Activated CD4-positive, alpha-beta T cell treated with anti-CD3 and anti-CD28 coated beads, Interleukin-2, Interleukin-4, amounts not matched to agents 100 ng/mL and 50 ng/mL, durations not matched to agents 16 hours and 8 hours (primary cell): ENCODE data around the gene HIC1.

Source experiments
- DNase-seq: peaks from one replicate; pipeline ENCODE4 v3.0.0-alpha.2; 2020; ENCODE audit warnings: low spot score

The HIC1 gene

DNA sequence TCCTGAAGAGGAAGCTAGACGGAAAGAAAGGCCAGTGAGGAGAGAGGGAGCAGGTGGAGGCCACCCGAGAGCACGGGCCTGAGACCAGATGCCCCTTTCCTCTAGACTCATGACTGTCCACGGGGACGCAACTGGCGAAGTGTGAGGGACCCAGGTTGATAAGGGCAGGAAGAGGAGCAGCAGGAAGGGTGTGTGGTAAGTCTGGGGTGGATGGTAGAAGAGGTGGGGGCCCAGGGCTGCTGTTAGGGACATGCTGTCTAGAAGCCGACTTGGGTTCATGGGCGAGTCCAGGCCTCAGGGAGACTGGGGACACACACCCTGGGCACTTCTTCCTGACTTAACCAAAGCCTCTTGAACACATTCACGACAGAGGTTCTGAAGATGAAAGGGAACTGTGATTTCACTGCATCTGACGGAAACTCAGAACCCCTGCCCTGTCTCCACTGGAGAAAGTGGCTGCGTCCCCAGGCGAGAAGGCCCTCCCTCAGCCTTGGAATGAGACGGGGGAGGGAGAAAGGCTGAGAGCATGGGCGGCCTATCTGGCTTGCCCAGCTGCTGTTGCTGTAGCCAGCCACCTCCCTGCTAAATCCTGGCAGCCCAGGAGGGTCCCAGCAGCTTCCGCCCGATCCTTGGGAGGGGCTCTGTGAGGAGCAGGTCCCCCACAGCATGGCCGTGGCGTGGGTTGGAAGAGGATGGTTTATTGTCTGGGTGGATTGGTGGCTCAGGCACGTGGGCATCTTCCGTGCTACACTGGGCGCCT lies 6.0 kb downstream of the HIC1 start:
- no peak for DNase-seq

DNA sequence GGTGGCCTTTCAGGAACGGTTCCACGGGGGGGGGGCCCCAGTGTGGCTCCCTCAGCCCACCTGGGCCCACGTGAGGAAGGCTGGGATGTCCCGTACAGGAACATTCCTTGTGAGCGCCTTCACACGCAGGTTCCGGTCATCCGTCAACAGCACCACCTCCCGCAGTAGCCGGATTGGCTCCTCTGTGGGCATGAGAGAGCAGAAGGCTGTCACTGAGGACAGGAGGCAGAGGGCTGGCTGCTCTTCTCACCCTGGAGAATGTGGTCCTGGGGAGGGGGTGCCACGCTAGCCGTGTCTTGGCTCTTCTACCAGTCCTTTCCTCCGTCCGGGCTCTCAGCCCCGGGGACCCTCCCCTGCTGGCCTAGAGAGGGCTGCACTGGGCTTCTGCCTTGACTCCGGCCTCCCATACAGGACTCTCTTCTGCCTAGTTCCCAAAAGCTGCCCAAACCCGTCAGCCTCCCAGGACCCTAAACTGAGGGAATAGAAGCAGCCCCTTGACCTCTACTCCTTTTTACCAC lies 6.6 kb downstream of the HIC1 start:
- no peak for DNase-seq

DNA sequence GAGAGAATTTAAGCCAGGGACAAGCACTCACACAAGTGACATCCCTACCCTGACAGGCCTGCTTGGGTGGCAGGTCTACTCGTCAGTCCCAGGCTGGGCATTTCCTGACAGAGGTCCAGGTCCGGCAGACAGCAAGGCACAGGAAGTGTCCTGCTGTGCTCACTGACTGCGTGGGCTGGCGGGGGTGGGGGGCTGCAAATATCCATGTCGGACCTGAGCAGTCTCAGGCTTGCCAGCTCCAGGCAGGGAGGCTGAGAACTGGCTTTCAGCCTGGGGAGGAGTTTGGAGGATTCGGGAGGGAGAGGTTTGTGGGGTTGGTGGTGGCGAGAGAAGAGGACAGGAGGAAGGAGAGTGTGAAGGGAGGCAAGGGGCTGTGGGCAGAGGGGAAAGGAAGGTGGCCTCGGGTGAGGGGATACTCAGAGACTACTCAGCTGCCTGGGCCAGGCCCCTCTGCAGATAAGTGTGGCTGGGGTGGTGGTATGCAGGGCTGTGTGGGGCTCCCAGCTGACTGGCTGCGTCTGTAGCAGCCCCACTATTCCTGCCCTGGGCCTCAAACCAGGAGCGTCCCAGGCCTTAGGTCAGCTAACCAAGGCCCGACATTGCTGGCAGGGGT lies 7.8 kb downstream of the HIC1 start:
- DNase-seq, result no peak

DNA sequence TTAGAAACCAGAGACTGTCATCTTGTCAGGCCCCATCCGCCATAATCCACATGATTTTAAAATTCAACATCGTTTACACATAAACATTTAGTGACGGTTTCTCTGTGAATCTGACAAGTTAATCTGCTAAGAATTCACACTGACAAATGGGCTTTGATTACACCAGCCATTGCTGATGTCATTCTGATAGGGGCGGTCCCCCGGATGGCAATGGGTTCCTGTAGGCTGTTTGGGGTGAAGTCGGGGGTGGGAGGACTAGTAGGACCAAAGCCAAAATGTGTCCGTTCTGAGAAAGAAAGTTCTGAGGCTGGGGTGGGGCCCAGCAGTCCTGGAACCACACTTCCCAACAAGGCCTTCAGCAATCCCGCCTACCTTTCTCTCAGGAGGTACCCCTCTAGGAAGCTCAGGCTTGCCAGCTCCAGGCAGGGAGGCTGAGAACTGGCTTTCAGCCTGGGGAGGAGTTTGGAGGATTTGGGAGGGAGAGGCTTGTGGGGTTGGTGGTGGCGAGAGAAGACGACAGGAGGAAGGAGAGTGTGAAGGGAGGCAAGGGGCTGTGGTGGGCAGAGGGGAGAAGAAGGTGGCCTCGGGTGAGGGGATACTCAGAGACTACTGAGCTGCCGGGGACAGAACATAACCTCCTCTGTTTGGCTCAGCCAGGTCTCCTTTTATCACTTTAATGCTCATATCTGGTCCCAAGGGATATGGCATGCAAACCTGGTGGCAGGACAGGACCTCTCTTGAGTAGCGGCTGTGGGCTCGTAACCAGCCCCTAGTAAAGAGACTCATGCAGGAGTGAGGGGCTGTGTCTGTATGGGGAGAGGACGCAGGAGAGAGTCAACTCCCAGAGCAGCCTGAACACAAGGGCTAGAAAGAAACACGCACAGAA lies 8.6 kb downstream of the HIC1 start:
- DNase-seq, result no peak

DNA sequence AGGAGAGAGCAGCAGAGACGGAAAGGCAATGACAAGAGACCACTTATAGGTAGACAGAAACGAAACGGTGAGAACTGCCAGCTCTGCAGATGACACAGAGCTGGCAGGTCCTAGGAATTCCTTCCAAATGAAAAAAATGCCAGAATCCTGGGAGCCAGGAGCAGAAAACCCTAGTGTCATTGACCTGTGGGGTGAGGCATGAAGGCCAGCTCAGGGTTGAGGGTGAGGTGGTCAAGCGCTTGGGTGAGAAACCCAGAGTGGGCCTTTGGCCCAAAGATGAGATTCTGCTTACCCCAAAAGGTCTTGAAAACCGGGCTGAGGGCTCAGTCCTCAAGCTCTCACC lies 9.2 kb downstream of the HIC1 start:
- no peak for DNase-seq

DNA sequence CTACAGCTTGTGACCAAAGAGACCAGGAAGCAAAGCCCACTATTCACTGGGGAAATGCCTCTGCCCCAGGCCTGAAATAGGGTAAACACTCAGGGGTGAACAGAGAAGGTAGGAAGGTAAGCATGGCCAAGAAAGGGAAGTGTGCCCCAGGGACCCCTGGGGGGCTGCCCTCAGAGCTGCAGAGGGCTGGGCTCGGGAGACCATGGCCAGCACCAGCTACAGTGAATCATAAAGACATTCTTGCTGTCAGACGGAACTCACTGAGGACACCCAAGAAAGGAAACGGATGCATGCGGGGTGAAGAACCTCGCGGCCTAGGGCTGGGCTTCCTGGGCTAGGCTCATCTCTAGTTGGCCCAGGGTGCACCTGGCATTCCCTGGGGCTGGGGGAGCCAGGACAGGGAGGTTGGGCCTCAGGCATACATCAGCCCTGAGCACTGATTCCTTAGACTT lies 9.6 kb downstream of the HIC1 start:
- DNase-seq, result no peak

DNA sequence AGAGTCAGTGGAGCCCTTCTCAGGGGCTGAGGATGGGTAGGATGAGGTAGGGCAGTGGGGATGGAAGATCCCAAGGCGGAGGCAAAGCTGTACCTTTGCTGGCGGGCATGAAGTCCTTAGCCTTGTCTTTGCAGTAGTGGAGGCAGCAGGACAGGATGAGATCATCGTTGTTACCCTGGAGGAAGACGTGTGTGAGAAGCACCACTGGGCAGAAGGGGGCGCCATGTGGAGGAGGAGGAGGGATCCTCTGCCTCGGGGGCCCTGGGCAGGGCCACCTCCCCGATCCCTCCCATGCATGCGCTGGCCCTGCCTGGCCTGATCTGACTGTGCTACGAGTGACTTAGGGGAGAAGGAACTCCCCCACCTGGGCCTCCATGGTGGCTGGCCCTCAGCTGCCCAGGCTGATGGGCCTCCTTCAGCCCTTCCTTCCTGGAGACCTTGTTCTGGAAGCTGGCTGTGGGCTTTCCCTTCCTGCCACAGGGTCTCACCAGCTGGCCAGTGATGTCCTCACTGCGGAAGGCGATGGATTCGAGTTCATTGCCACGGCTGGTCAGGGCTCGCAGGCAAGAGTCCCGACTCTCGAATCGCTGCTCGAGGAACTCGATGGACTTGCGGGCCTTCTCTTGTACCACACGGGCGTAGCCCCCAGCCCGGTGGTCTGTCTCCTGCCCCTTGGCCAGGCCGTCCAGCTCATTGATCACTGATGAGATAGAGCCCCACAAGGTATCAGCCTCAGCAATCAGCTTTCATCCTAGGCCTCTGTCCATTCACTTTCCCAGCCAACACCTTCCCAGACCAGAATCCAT lies 10.3 kb downstream of the HIC1 start:
- peak; percentile 46 for DNase-seq

DNA sequence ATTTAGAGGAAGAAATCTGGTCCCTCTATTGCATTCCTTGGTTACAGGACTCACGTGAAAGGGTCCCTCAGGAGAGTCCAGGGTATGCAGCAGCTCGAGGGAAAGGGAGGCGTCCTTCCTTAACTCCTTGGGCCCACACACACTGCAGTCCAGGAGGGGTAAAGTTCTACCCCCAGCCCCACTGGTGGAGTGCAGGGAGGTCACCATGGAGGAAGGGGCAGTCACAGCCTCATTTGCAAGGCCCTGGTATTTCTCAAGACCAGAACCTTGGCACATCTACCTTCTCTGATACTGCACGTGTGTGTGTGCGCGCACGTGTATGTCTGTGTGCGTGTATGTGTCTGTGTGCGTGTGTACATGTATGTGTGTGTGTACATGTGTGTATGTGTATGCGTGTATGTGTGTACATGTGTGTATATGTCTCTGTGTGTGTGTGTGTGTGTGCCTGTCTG lies 11.1 kb downstream of the HIC1 start:
- DNase-seq, result no peak

DNA sequence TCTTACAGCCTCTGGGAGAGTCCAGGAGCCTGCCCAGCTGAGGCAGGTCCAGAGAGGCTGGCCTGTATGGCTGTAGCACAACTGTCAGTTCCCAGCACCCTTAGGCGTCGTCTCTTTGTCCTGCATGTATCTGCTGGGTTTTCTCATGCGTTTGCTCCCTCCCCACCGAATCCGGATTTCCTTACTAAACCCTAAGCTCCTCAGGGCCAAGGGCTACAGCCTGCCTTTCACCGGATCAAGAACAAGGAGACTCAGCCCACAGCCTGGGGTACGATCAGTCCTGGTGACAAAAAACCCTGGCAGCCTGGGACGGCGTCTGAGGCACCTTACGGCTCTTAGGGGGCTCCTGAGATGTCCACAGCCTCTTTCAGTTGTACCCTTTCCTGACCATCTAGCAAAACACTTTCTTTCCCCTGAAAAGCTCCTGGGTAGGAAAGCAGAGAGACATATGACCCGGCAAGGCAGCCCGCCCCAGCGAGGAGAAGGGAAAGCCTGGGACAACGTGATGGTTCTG lies 12.2 kb downstream of the HIC1 start:
- no peak for DNase-seq

DNA sequence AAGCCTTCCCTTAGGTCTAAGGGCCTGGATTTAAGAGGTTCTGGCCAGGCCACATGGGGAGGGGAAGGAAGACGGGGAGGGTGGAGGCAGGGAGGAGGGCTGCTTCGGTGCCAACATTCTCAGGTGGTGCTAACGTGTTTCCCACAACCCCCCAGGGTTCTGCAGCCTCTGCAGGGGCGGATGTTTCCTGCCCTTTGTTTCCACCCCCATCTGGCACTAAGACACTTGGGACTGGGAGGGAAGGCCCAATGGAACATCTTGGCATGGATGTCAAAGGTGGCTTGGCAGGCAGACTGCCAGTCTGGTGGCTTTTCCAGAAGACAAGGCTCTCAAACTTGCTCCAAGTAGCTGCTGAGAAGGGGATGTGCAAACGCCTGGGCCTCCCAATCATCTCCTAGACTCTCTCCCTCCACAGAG lies 12.7 kb downstream of the HIC1 start:
- DNase-seq, result no peak

DNA sequence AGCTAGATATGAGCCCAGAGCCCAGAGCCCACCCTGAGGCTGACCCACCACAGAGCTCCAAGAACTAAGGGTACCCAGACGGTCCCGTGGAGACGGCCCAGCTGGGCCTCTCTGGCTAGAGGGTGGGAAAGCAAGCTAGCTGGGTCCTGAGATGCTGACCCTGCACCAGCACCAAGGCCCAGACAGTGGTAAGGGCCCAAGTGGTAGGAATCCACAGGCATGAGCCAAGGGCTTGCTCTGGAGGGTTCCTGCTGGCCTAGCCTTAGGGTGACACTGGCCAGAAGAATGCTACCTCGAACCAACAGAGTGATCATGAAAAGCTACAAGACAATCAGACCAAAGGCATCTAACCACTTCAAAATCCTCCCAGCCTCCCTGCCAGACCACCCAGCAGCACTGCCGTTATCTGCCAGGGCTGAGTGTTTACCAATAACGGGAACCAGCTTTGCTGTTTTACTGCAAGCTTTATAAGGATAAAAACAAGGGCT lies 13.2 kb downstream of the HIC1 start:
- DNase-seq, result no peak

DNA sequence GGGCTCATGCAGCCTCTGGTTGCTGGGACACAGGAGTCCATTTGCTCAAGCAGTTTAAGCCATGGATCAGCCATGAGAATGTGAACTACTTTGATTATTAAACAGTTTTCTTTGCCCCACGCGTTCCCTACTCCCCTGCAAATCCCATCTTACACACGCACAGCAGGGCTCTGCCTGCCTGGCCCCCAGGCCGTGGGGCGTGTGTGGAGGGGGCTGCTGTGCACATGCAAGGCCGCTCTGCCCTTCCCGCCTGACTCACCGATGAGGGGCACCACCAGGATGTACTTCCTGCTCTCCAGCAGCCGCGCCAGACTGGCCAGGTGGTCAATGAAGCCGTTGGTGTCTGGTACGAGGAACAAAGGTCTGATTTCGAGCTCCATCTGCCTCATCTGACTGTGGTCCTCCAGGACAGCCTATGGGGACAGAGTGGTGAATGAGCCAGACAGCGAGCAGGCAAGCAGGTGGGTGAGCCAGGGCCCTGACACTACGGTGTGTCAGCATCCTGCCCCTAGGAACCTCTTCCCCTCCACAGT lies 13.7 kb downstream of the HIC1 start:
- DNase-seq, result no peak

DNA sequence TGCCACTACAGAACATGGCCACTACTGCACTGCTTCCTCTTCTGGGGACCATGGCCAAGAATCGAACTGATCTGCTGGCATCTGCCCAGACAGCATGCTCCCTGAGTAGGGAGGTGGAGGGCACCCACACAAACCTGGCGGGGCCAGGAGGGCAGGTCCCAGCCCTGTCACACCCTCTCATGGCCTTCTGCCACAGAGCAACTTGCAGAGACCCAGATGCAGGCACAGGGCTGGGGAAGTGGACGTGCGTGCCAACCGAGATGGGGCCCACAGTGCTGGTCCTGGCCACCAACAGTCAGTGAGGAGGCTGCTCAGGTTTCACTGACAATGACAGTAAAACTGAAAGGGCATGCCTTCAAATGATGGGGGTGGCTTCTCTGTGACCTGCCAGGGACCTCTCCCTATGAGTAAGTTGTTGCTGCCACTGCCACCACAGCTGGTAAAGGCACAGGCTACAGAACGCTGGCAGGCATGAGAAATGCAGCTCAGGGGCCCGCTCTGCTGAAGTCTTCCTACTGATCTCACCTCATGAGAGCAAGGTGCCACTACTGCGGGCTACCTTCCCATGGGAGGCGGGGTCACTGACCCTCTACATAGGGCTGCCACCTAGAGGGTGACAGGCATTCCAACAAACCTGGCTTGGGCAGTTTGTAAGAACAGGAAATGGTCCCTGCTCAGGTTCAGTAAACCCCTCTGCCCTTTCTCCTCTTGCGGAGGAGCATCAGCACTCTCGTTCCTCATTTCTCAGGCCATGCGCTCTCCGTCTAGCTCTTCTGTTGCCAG lies 15.5 kb downstream of the HIC1 start:
- peak; percentile 94 for DNase-seq

DNA sequence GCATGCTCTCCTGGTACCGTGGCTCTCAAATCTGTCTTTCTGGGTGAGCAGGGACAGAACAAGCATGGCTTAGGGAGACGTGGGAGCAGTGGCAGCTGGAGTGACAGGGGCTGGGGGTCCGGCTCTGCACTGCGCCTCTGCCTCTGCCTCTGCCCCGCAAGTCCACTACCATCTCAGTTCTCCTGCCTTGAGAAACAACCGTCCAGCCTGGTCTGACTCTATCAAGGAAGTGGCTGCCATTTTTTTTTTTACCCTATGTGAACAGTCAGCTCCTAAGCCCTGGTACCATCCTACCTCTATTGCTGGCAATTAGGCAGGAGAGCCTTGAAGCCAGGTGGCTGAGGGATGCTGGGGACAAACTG lies 16.1 kb downstream of the HIC1 start:
- no peak for DNase-seq

DNA sequence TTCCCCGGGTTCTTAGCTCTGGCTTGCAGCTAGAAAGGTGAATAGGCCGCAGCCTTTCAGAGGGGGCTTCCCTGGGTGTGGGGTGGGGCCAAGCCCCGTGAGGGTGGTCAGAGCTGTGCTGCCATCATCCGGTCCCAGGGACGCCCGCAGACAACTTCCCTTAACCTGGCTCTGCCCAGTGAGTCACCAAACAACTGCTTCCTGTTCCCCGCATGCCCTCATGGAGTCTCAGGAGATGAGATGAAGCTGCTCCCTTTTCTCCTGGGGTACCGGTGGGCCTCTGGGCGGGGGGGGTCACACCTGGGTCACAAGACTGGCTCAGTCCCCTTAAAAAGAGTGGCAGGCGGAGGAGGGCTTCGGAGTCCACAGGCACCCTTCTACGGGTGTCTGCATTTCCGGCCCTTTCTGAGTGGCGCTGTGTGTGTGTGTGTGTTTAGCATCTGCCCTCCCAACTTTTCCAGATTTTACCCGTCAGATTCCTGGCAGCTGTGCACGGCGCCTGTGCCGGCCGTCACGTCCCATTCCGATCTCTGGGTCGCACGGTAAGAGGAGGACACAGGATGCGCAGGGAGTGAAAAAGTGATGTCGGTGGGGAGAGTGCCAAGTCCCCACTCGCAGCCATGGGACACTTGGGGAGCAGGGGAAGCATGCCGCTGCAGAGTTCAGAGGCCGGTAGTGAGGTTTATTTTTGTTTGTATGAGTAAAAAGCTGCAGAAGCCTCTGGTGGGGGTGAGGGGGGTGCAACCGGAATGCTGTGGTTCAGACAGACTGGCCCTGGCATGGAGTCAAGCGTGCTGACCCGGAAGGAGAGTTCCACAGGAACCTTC lies 16.8 kb downstream of the HIC1 start:
- no peak for DNase-seq

DNA sequence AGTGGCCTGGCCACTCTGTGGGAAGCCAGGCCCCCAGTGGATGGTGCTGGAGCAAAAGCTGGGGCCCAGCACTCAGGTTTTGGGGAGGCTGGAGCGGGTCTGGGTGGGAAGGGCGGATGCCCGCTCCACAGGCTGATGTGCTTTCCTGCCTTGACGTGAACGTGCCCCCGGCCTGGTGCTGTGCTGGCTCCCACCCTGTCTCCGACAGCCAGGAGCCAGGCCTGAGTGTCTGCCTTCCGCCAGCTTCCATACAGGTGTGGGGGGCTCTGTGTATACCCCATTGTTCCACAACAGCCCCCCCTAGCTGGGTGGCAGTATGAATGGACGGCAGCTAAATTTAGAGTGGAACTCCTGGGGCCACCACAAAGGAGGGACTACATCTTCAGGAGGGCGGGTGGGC lies 20.0 kb downstream of the HIC1 start:
- no peak for DNase-seq

DNA sequence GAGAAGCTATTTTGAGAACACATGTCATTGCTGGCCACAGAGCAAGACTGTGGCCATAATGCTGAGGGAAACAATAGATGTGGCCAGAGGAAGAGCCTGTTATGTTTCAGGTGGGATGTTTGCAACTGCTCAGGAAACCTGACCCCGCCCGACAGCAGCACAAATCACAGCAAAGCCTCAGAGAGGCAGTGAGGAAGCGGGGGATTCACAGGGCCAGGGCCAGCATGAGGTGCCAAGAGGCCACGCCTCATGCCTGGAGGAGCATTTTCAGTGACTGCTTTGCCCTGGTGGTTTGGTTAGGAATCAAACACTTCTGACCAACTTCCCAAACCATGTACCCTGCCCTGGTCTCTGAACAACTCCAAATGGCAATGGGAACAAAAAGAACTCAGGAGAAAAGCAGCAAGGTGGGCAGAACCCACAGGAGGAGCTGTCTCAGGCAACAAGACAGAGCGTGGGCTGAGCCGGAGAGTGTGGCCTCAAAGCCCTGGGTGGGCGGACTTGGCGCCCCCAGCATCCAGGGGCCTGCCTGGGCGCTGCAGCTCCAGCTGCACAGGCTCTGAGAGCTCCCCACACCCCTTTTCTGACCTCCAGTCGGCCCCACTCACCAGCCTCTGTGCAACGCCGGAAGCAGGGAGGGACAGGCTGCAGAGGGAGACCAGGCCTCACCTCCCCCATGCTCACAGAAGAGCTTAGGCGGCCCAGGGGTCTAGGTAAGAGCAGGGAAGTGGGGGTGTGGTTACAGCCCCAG lies 20.6 kb downstream of the HIC1 start:
- DNase-seq, result no peak

DNA sequence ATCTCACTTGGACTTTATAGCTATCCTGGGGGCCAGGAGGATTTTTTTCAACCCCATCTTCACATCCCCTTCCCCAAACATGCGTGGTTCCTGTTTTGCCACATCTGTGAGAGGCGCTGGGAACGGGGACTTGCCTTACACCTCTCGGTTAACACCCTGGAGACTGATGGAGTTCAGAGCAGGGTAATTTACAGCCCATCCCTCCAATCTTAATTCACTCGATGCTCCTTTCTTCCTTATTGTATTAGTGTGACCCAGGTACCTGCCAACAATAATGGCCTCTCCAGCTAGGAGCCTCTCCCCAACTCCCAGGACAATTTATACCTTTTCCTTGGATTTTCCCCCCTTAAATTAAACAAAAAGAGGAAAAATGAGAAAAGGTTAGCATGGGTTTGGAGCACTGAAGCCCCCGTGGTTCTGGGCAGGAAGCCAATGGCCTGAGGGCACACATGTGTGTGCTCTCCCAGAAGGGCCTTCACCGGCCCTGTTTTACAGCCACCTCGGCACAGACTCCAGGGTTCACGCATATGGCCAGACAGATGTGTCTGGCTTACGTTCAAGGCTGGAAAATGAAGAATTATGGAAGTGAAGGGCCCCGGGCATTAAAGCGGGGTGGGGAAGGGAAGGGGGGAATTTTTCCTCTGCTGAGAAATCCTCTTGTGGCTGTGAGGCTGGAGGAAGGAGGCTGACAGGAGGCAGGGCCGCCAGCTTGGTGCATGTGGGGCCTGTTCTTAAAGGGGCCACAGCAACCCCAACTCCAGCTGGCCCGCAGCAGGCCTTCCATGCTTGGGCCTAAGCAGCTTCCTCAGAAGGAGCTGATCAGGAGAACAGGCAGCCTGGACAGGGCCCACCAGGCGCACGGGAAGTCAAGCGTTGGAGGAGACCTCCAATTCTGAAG lies 21.4 kb downstream of the HIC1 start:
- no peak for DNase-seq
